ENCODE measurements around the gene WDR48.

WDR48 gene

GRCh38 chr3:39133093-39133490, 81.3 kb downstream of the WDR48 start:
- H3K79me2 ChIP-seq (ENCODE audit: insufficient read depth, low read length): no peaks in the 10 kb centered on the region
- H2AFZ ChIP-seq (ENCODE audit: low read depth, low read length): no peak overlapping the region
- DNase-seq: no peak
- no peak overlapping the region for H3K27ac ChIP-seq (ENCODE audit: low read length)
- no peaks in the 10 kb centered on the region for H3K27me3 ChIP-seq (ENCODE audit: insufficient read depth, low read length, poor library complexity)
- no peak for ATAC-seq (ENCODE audit: insufficient read depth, low read depth)
- TF ChIP-seq CTCF (IDR thresholded peaks at IDR 0.05; ENCODE audit: borderline replicate concordance, extremely low read depth, low read length, poor library complexity, severe bottlenecking) (no peak), EZH2 (IDR thresholded peaks at IDR 0.05; ENCODE audit: borderline replicate concordance, low read depth, low read length, severe bottlenecking) (no peak)
- 0 out of 2 replicates have a peak, but pooled peaks cover 3% of the 10 kb centered on the region for H3K4me1 ChIP-seq (ENCODE audit: insufficient read depth, low read length)
- no peak overlapping the region for H3K9ac ChIP-seq (ENCODE audit: low read depth, low read length)
- no peaks in the 10 kb centered on the region for H3K9me3 ChIP-seq (ENCODE audit: insufficient read depth, low read length, severe bottlenecking)
- H3K4me3 ChIP-seq (ENCODE audit: low read depth in 1 of 2, low read length in 2 of 2): no peak overlapping the region
- no peak overlapping the region for H3K4me2 ChIP-seq (ENCODE audit: insufficient read depth, low read length)
- H3K36me3 ChIP-seq (ENCODE audit: insufficient read depth, low read length): no peaks in the 10 kb centered on the region
- no peaks in the 10 kb centered on the region for H4K20me1 ChIP-seq (ENCODE audit: insufficient read depth, low read length)

- H3K9me3 ChIP-seq (ENCODE audit: insufficient read depth, low read length, severe bottlenecking): no peaks in the 10 kb centered on the region
- H2AFZ ChIP-seq (ENCODE audit: low read depth, low read length): no peak overlapping the region
- no peaks in the 10 kb centered on the region for H3K4me1 ChIP-seq (ENCODE audit: insufficient read depth, low read length)
- DNase-seq (no peak), ATAC-seq (ENCODE audit: insufficient read depth, low read depth) (no peak)
- TF ChIP-seq CTCF (IDR thresholded peaks at IDR 0.05; ENCODE audit: borderline replicate concordance, extremely low read depth, low read length, poor library complexity, severe bottlenecking) (no peak), EZH2 (IDR thresholded peaks at IDR 0.05; ENCODE audit: borderline replicate concordance, low read depth, low read length, severe bottlenecking) (no peak)
- H3K27ac ChIP-seq (ENCODE audit: low read length): no peak overlapping the region
- H3K4me3 ChIP-seq (ENCODE audit: low read depth in 1 of 2, low read length in 2 of 2): no peak overlapping the region
- no peak overlapping the region for H3K4me2 ChIP-seq (ENCODE audit: insufficient read depth, low read length)
- no peaks in the 10 kb centered on the region for H4K20me1 ChIP-seq (ENCODE audit: insufficient read depth, low read length)
- no peaks in the 10 kb centered on the region for H3K79me2 ChIP-seq (ENCODE audit: insufficient read depth, low read length)
- no peaks in the 10 kb centered on the region for H3K27me3 ChIP-seq (ENCODE audit: insufficient read depth, low read length, poor library complexity)
- H3K9ac ChIP-seq (ENCODE audit: low read depth, low read length): no peak overlapping the region
- no peaks in the 10 kb centered on the region for H3K36me3 ChIP-seq (ENCODE audit: insufficient read depth, low read length)
Measured at GRCh38 chr3:39133822-39134221, 82.0 kb downstream of the WDR48 start.

DNA sequence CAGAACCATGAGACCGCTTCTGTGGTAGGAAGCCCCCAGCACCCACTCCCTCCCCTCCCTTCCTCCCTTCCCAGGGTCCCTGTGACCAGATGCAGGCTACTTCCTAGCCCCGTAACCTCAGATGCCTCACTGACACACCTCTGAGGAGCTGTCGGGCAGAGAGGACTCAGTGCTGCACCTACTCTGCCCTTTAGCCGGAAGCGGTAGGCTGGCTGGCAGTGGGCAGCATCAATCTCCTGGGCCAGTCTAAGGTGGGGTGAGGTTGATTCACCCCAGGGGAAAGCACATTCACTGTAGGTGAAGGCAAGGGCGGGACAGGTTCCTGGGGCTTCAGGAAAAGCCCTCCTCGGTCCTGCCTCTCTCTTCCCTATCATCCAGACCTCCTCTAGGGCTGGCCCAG, 82.5 kb downstream of the WDR48 start:
- no peak overlapping the region for H3K27ac ChIP-seq (ENCODE audit: low read length)
- no peaks in the 10 kb centered on the region for H3K9me3 ChIP-seq (ENCODE audit: insufficient read depth, low read length, severe bottlenecking)
- no peaks in the 10 kb centered on the region for H3K79me2 ChIP-seq (ENCODE audit: insufficient read depth, low read length)
- no peaks in the 10 kb centered on the region for H3K4me1 ChIP-seq (ENCODE audit: insufficient read depth, low read length)
- H3K36me3 ChIP-seq (ENCODE audit: insufficient read depth, low read length): no peaks in the 10 kb centered on the region
- no peak overlapping the region for H3K4me3 ChIP-seq (ENCODE audit: low read depth in 1 of 2, low read length in 2 of 2)
- H3K27me3 ChIP-seq (ENCODE audit: insufficient read depth, low read length, poor library complexity): no peaks in the 10 kb centered on the region
- H2AFZ ChIP-seq (ENCODE audit: low read depth, low read length): no peak overlapping the region
- no peak for TF ChIP-seq CTCF (IDR thresholded peaks at IDR 0.05; ENCODE audit: borderline replicate concordance, extremely low read depth, low read length, poor library complexity, severe bottlenecking)
- no peak for TF ChIP-seq EZH2 (IDR thresholded peaks at IDR 0.05; ENCODE audit: borderline replicate concordance, low read depth, low read length, severe bottlenecking)
- DNase-seq: no peak
- no peak overlapping the region for H3K9ac ChIP-seq (ENCODE audit: low read depth, low read length)
- H4K20me1 ChIP-seq (ENCODE audit: insufficient read depth, low read length): no peaks in the 10 kb centered on the region
- ATAC-seq (ENCODE audit: insufficient read depth, low read depth): no peak
- H3K4me2 ChIP-seq (ENCODE audit: insufficient read depth, low read length): no peak overlapping the region
